K562 (cell line): ENCODE data around the gene PGAP3. TPM values are rescaled to one million over a fixed set of nuclear protein-coding genes. Genes with fewer than 3 reads are reported as not detected.
A peak's percentile ranks its signal among the peaks of the same experiment; 100 is the strongest.

Experiments used
- BDP1 ChIP-seq: IDR thresholded peaks from 3 replicates; pipeline ENCODE4 v1.6.1; 2011; ENCODE audit not compliant: insufficient read length, insufficient read depth
- BRD9 ChIP-seq: fragments of 450-650 bp; IDR thresholded peaks from 2 replicates; pipeline ENCODE4 v1.6.1; 2018; ENCODE audit warnings: low read depth; ENCODE audit not compliant: partially characterized antibody
- CTCF ChIP-seq, 3 experiments: IDR thresholded peaks in 2 of 3; conservative IDR thresholded peaks in 1 of 3; 2 replicates each; pipeline ENCODE4 v1.5.1; 2011 to 2012; ENCODE audit warnings: low read length in 3 of 3, mild to moderate bottlenecking in 3 of 3, control low read depth in 2 of 3, improper control_type of control experiment in 1 of 3, inconsistent platforms in 1 of 3, low read depth in 1 of 3, mixed read lengths in 1 of 3, moderate library complexity in 1 of 3; ENCODE audit not compliant: insufficient read depth in 2 of 3
- EWSR1 ChIP-seq: fragments of 450-650 bp; IDR thresholded peaks from 2 replicates; pipeline ENCODE4 v1.6.1; 2018; ENCODE audit warnings: borderline replicate concordance, mild to moderate bottlenecking, low read depth, moderate library complexity; ENCODE audit not compliant: partially characterized antibody
- HMG20B ChIP-seq: fragments of 250-450 bp; sonication (Bioruptor Pico); IDR thresholded peaks from 2 replicates; pipeline ENCODE4 v1.5.0; 2021; ENCODE audit warnings: mild to moderate bottlenecking
- L3MBTL2 ChIP-seq: fragments of 450-650 bp; IDR thresholded peaks from 2 replicates; pipeline ENCODE4 v1.6.1; 2016; ENCODE audit warnings: mild to moderate bottlenecking, moderate library complexity
- MAX ChIP-seq: sonication (generic); formaldehyde crosslinking; IDR thresholded peaks from 2 replicates; pipeline ENCODE4 v1.9.0; 2022; ENCODE audit warnings: mild to moderate bottlenecking, missing genetic modification reagents
- MXI1 ChIP-seq: IDR thresholded peaks from 2 replicates; pipeline ENCODE4 v1.6.1; 2011; ENCODE audit warnings: low read depth, mild to moderate bottlenecking, improper control_type of control experiment, low read length
- NCOA1 ChIP-seq: fragments of 450-650 bp; IDR thresholded peaks from 2 replicates; pipeline ENCODE4 v1.6.1; 2016; ENCODE audit warnings: low read depth
- NFATC3 ChIP-seq: fragments of 450-650 bp; IDR thresholded peaks from 2 replicates; pipeline ENCODE4 v1.6.1; 2017; ENCODE audit warnings: mild to moderate bottlenecking
- NR2F6 ChIP-seq: fragments of 450-650 bp; formaldehyde crosslinking; IDR thresholded peaks from 2 replicates; pipeline ENCODE4 v1.4.0; 2020; ENCODE audit warnings: mild to moderate bottlenecking
- PBX2 ChIP-seq, 2 experiments: IDR thresholded peaks in 1 of 2; conservative IDR thresholded peaks in 1 of 2; 2 replicates each; pipeline ENCODE4 v1.6.1; 2016; ENCODE audit warnings: low read depth in 2 of 2, mild to moderate bottlenecking in 1 of 2, missing compliant biosample characterization in 1 of 2, missing genetic modification characterization in 1 of 2, moderate library complexity in 1 of 2
- PHF20 ChIP-seq: fragments of 450-650 bp; IDR thresholded peaks from 2 replicates; pipeline ENCODE4 v1.6.1; 2018; ENCODE audit not compliant: partially characterized antibody
- POLR2AphosphoS5 ChIP-seq: IDR thresholded peaks from 2 replicates; pipeline ENCODE4 v1.6.1; 2011; ENCODE audit warnings: mild to moderate bottlenecking, low read depth, low read length, moderate library complexity; ENCODE audit not compliant: control insufficient read depth, insufficient read depth
- PRPF4 ChIP-seq: fragments of 200-400 bp; formaldehyde crosslinking; IDR thresholded peaks from one replicate; pipeline ENCODE4 v1.6.1; 2017; ENCODE audit warnings: low read length, low read depth, mild to moderate bottlenecking; ENCODE audit not compliant: insufficient read depth, poor library complexity, severe bottlenecking
- SRSF7 ChIP-seq: fragments of 200-400 bp; formaldehyde crosslinking; optimal IDR thresholded peaks from 2 replicates; pipeline ENCODE3; 2017; ENCODE audit warnings: mild to moderate bottlenecking, low read depth, low read length
- TBP ChIP-seq: optimal IDR thresholded peaks from 2 replicates; pipeline ENCODE3; 2011; ENCODE audit warnings: low read depth, low read length, improper control_type of control experiment
- WHSC1 ChIP-seq: IDR thresholded peaks from one replicate; pipeline ENCODE4 v1.6.1; 2012; ENCODE audit warnings: low read length, control low read depth, inconsistent platforms
- ZKSCAN8 ChIP-seq: fragments of 200-800 bp; sonication (Bioruptor generic); IDR thresholded peaks from 2 replicates; pipeline ENCODE4 v1.6.1; 2016; ENCODE audit warnings: missing genetic modification characterization, missing compliant biosample characterization
- ZNF133 ChIP-seq: fragments of 250-450 bp; sonication (Bioruptor Pico); IDR thresholded peaks from 2 replicates; pipeline ENCODE4 v1.4.0; 2020; ENCODE audit warnings: mild to moderate bottlenecking
- ZNF232 ChIP-seq: sonication (generic); formaldehyde crosslinking; IDR thresholded peaks from 2 replicates; pipeline ENCODE4 v1.8.0; 2022; ENCODE audit warnings: mild to moderate bottlenecking, missing genetic modification reagents
- ZNF263 ChIP-seq: sonication (generic); formaldehyde crosslinking; IDR thresholded peaks from 2 replicates; pipeline ENCODE4 v1.8.0; 2022; ENCODE audit warnings: mild to moderate bottlenecking, missing genetic modification reagents, borderline replicate concordance
- ZNF668 ChIP-seq: fragments of 250-450 bp; sonication (Bioruptor Pico); IDR thresholded peaks from 2 replicates; pipeline ENCODE4 v1.8.0; 2022; ENCODE audit warnings: mild to moderate bottlenecking, inconsistent platforms
- ZNF75A ChIP-seq: fragments of 450-650 bp; formaldehyde crosslinking; IDR thresholded peaks from 2 replicates; pipeline ENCODE4 v1.4.0; 2020; ENCODE audit warnings: mild to moderate bottlenecking
- polyA plus RNA-seq, 8 experiments: library from polyadenylated mRNA; depleted of rRNA in 4 of 8; stranded (reverse) in 5 of 8; unstranded in 3 of 8; fragments of >200 nt; fragmentation: Nextera tagmentation in 2 of 8; fragmentation: Illumina TruSeq in 1 of 8; extraction: Ambion mirVana in 2 of 8; extraction: Trizol in 1 of 8; gene quantifications; 2 replicates each; pipeline versions ENCODE4 v1.2.1 to v1.2.3, GENCODE V29; 2011 to 2014; ENCODE audit warnings: inconsistent platforms in 1 of 8, missing spikeins in 1 of 8
- total RNA-seq, 7 experiments: library from RNA; depleted of rRNA in 6 of 7; stranded (reverse); fragments of >200 nt in 6 of 7; fragmentation: Illumina TruSeq in 2 of 7; extraction: Trizol in 2 of 7; gene quantifications; 2 replicates each; pipeline versions ENCODE4 v1.2.1 to v1.2.3, GENCODE V29; 2011 to 2021; ENCODE audit warnings: low replicate concordance in 1 of 7

Gene PGAP3
- total and polyA plus RNA-seq, 9 of the 15 experiments (the other 6 are each of a cell fraction or from before 2014, with no cell fraction given): 0.38 to 9.4 (median 4.5) TPM

- TF ChIP-seq CTCF (IDR thresholded peaks at IDR 0.05 in 2 of 3, conservative IDR thresholded peaks at IDR 0.05 in 1 of 3; ENCODE audit: insufficient read depth in 2 of 3, low read depth in 1 of 3, low read length in 3 of 3) (peak; percentile 80 to 92 (median 85)), NCOA1 (no peak), ZKSCAN8 (CRISPR knock-in tag) (no peak), ZNF232 (no peak), PRPF4 (no peak), BDP1 (no peak), L3MBTL2 (peak; percentile 74; the same call in 1 of the 2 replicates), NR2F6 (CRISPR knock-in tag) (0 out of 2 replicates have a peak, but pooled peaks have one; percentile 54), ZNF133 (CRISPR knock-in tag) (no peak), TBP (peak; percentile 50), EWSR1 (no peak), ZNF75A (CRISPR knock-in tag) (no peak), PBX2 (CRISPR knock-in tag; IDR thresholded peaks at IDR 0.05; ENCODE audit: low read depth) (no peak), PBX2 (tag; conservative IDR thresholded peaks at IDR 0.05; ENCODE audit: low read depth) (no peak), MXI1 (no peak), WHSC1 (no peak), ZNF263 (CRISPR knock-in tag) (no peak), POLR2AphosphoS5 (peak; percentile 79), NFATC3 (no peak), HMG20B (CRISPR knock-in tag) (no peak), PHF20 (peak; percentile 85), ZNF668 (no peak), BRD9 (no peak), SRSF7 (no peak), MAX (CRISPR knock-in tag) (peak; percentile 48; the same call in 1 of the 2 replicates)
These were observed 42.5 kb upstream of the PGAP3 start, which contains the start of gene MIEN1 (continued) for GRCh38 chr17:39730095-39730921.
